ENCODE measurements around the gene PCTP.
A peak's percentile ranks its signal among the peaks of the same experiment; 100 is the strongest.

The PCTP gene

DNA sequence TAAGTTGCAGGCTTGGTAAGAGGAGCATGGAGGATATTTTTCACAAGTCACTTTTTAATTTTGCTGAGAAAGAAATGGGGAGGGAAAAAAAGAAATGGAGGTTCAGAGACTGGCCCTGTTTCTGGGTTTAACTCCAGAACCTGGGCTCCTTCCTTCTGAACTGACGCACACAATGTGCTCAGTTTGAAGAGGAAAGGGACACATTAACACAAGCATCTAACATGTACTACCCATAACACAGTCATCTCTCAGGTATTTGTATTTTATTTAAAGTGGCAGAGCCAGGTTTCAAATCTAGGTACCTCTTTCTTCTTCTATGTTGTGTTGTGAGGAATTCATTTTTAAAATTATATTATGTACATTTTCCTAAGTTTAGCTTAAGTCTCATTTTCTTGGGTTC lies 22.9 kb upstream of the PCTP start:
- DNase-seq (ENCODE audit: low read depth), result no peak

DNA sequence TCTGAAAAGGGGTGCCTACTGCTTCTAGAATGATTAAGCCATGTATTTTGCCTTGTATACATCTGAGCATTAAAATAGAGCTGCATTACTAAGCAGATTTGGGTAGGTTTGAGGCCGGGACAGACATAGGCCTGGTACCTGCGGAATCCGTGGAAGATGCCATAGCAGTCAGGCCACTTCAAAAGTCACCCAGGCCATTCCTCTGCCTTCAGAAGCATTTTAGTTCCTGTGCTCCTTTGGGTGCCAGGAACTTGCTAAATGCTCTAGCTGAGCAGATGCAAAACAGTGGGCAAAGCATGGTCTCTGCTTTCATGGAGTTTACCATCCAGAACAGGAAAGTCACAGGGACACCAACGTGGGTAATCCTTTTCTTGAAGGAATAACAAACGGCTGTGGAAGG lies 22.5 kb upstream of the PCTP start:
- no peak for DNase-seq (ENCODE audit: low read depth)

- peak; percentile 57 for DNase-seq (ENCODE audit: low read depth)
Observed at GRCh38 chr17:55728833-55729232, 22.0 kb upstream of the PCTP start.

GRCh38 chr17:55729484-55729883 lies 21.4 kb upstream of the PCTP start:
- DNase-seq (ENCODE audit: low read depth), result no peak

GRCh38 chr17:55730380-55730779 lies 20.5 kb upstream of the PCTP start:
- no peak for DNase-seq (ENCODE audit: low read depth)

GRCh38 chr17:55730808-55731207 lies 20.0 kb upstream of the PCTP start:
- no peak for DNase-seq (ENCODE audit: low read depth)

DNA sequence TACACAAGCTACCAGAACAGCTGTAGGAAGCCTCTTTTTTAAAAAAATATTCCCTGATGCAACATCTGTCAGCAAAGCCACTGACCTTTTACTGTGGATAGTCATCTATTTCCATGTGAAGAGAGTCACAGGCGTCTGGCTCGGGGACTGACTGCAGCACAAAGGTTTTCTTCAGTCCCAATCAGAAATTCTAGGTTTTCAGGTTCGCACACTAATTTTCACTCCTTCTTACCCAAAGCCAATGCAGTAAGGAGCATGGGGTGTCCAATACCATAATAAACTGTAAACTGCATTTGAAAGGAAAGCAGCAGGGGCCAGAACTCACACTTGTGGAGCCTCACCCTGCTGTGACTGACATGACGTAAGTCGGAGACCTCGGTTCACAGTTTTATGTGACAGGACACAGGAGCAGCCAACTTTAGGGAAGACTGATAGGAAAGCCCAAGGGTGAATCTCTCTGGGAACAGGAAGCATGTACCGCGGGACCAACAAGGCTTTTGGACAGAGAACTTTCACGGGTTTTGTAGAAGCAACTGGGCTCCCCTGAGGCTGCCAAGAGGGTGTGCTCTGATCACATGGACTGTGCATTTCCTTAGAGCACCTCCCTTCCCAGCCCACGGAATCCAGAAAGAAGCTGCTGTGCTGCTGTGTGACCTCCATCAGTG lies 19.1 kb upstream of the PCTP start:
- peak; percentile 32 for DNase-seq (ENCODE audit: low read depth)

DNA sequence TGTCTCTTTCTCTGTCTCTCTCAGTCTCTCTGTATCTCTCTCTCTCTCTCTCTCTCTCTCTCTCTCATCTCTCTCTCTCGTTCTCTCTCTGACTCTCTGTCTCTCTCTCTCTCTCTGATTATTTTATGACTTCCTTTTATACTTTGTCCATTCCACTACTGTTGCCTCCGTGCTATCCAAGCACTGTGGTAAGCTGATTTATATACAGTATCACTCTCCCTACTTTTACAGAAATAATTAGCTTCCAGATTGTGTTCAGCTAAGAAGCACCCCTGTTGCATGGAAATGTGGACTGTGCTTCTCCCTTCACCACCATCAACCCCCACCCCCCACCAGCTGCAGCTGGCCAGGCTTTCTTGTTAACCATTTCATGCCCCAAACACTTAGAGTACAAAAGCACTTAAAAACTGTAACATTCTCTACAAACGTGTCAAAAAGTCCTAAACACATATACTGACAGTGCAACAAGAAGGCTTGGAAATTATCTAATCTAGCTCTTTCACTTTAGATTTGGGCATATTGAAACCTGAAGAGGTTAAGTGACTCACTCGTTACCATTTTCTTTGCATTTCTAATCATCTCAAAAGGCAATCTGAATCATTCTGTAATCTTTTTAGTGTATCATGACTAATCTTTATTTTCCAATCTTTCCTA lies 16.6 kb upstream of the PCTP start:
- DNase-seq (ENCODE audit: low read depth), result no peak

DNA sequence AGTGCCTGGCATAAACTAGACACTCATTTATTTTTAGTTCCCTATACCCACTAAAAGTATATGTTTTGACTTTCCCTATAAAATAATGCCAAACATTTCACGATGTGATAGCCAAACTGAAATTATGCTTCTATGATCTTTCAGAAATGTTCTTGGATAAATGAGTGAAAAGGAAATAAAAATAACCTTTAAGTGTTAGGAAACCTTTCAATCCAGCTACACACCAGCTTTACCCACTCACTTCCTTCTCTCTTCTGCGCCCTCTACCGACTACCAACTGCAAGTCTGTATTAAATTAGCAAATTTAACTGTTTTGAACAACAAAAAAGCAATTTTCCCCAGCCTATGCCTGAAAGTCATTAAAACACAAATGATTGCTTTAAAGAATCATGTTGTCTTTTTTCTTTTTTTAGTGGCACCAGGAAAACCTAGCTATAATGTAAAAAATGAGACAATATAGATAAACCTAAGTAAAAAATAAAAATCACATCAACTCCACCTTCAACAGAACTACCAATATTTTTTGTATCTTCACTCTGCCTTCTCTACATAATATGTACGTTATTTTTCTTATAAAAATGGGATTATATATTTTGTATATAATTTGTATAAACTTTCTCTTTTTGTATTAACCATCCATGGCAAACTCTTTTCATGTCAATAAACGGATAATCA lies 15.0 kb upstream of the PCTP start:
- DNase-seq (ENCODE audit: low read depth), result peak; percentile 63

DNA sequence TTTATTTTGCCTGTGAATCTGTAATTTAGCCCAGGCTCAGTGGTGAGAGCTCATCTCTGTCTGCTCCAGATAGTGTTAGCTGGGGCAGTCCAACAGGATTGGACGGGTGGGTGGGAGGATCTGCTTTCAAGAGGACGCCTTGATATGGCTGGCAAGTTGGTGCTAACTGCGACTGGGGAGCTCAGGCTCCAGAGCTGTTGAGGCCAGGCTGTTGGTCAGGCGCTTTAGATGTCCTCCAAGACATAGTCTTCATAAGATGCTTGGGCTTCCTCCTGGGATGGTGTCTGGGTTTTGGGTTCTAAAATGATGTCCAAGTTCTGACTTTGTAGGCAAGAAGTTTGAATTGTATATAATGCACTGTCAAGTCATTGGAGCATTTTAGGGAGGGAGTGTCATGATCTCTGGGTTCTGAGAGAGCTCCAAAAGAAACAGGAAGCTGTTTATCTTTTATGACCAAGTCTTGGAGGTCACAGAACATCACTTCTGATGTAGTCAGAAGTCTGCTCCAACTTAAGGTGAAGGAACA lies 12.8 kb upstream of the PCTP start:
- no peak for DNase-seq (ENCODE audit: low read depth)

DNA sequence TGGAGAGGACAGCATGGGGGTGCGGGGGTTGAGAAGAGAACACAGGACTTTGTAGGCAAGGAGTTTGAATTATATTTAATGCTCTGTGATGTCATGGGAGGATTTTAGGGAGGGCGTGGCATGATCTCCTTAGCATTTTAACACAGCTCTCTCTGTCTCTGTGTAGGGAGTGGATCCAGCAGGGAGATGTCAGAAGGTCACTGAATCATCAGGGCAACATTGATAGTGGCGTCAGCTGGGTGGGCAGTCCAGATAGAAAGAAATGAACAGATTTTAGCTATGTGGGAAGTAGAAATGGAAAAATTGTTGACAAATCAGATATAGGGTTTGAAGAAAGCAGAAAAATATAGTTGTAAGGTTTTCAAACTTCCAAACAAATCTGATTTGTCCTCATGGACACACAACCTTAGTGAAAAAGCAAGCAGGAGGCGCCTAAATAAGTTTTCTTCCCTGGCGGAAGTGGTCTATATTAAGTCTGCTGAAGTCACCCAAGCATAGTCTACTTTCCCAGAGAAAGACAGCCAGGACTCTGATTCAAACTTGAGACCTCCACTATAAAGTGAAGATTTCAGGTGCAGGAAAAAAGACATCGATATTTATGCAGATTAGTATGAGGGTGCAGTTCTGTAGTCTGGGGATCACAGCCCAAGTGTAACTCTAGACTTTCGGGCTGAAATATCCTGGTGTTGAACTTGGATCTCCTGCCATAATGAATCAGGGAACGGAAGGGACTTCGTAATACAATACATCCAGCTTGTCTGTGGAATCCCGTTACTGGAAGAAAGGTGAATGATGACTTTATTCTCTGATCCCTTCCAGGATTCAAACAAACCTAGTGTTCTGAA lies 10.1 kb upstream of the PCTP start:
- no peak for DNase-seq (ENCODE audit: low read depth)

DNA sequence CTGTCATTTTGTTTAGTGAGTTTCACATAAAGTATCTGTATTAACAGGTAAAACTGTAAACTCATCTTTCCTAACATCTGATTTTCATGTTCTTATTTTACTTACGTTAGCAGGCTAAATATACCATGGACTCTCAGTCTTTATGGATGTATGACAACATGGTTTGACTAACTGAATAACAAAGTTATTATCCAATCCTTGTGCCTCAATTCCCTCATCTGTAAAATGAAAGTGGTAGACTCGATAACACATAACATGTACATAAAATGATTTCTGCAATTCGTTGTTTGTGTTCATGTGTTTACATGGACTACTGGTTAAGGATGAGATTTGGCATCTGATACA lies 9.5 kb upstream of the PCTP start:
- DNase-seq (ENCODE audit: low read depth), result no peak

DNA sequence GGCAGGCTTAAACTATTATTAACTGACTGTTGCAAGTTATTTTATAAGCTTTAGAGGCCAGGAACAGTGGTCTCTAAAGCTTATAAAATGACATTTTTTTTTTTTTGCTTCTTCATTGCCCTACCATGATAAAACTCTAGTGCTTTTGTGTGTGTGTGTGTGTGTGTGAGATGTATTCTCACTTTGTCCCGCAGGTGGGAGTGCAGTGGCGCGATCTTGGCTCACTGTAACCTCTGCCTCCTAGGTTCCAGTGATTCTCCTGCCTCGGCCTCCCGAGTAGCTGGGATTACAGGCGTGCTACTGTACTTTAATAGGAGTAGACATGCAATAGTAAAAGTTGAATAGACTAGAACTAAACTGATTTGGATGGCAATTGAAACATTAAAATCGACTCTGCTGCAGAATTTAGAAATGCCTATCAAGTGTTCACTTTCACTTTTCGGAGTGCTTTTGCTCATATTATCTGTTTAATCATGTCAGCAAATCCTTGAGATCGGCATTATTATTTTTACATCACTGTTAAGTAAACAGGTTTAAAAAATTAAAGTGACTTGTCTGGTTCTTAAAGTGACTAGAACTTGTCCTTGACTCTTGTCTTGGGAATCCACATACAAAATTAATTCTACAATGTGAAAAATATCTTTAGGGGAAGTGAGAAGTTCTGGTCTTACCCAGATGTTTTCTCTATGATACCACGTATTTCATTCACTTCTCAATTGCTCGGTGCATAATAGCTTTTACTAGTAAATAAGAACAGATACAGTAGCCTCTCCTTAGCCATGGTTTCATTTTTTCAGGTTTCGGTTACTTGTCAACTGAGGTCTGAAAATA lies 8.4 kb upstream of the PCTP start:
- DNase-seq (ENCODE audit: low read depth), result no peak

- no peak for DNase-seq (ENCODE audit: low read depth)
Observed at GRCh38 chr17:55743103-55743679, 7.7 kb upstream of the PCTP start.

- DNase-seq (ENCODE audit: low read depth), result no peak
Observed at GRCh38 chr17:55745258-55745657, 5.6 kb upstream of the PCTP start.

DNA sequence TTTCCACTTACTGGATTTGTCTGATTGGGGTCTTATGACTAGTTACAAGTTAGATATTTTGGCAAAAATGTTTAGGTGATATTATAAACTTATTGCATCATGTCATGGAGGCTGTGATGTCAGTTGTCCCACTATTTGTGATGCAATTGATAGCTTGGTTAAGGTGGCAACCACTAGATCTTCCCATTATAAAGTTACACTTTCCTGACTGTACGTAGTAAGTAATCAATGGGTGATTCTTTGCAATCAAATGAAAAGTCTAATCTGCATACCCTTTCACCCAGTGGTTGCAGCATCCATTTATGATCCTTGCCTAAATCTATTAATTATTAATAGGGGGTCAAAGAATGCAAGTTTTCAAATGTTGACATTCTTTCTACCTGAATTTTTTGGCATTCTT lies 4.4 kb upstream of the PCTP start:
- no peak for DNase-seq (ENCODE audit: low read depth)

GRCh38 chr17:55747209-55747608 lies 3.6 kb upstream of the PCTP start:
- no peak for DNase-seq (ENCODE audit: low read depth)

DNA sequence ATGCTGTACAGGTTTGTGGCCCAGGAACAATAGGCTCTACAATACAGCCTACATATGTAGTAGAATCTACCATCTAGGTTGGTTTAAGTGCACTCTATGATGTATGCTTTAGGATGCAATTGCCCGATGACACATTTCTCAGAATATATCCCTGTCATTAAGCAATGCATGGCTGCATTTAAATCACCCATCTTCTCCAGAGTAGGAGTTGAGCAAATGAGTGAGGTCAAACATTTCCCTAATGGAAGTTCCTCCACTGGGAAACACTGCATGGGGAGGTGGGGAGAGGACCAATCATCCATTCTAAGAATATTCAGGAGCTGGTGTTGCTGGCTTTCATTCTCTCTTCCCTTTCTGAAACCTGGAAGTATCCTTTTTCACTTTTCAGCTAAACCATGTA lies 2.0 kb upstream of the PCTP start:
- no peak for DNase-seq (ENCODE audit: low read depth)

DNA sequence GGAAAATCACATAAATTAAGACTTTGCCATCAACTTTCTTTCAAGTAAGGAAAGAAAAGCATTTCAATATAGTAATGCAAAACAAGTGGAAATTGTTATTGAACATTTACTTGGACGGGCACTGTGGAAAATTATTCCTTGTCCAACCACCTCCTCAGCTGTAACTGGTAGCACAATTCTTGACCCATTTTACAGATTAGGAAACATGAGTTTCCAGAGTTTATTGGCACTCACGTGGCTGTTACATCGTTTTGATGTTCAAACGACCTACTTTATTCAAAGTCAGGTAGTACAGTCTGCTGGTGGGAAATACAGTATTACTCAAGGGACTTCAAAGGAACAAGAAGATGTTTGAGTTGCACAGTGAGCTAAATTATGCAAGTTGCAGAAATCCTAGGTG lies 866 bp upstream of the PCTP start:
- DNase-seq (ENCODE audit: low read depth), result no peak

DNA sequence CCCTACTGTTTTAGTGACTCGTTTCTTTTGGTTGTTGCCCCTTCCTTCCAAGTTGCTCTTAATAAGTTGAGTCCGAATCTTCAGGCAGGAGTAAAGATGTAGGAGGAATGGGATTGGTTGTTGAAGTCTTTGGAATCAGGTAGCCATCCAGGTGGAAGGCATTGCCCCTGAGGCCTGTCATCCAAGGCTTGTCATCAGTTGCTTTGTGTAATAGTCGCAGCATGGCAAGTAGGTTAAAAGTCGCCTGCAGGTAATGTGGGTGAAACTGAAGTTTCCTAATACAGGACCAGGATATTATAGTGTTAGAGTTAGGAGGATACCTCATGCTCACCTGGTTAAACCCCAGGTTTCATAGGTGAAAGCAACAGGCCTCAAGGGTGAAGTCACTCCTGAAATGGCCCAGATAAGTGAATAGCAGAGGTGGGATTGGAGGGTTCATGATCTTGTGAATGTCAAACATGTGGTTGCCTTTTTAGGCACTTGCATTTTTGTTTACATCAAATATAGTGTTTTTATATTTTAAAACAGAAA lies 934 bp downstream of the PCTP start:
- DNase-seq (ENCODE audit: low read depth), result no peak

GRCh38 chr17:55756689-55757088 lies 5.8 kb downstream of the PCTP start:
- DNase-seq (ENCODE audit: low read depth), result no peak

All from EH (cell line).